GM18951 (cell line): ENCODE measurements around the gene SQOR.
"Not testable (repeated sequence)": the region's sequence is repeated elsewhere in the genome, so short reads cannot be mapped to it uniquely, and the experiment has no call there.

Experiments used
- POLR2A ChIP-seq: IDR thresholded peaks from 4 replicates; pipeline ENCODE4 v1.6.1; 2011; ENCODE audit warnings: mild to moderate bottlenecking; ENCODE audit not compliant: insufficient read length, insufficient read depth; ENCODE audit errors: extremely low read depth
- in situ Hi-C: fragments of 300-500 bp; cut with MboI; formaldehyde crosslinking; loops from one replicate; pipeline ENCODE4 v1.12.0; 2022; ENCODE audit warnings: low sequenced_read_pairs, mixed read lengths, inconsistent platforms; ENCODE audit not compliant: unreplicated experiment

SQOR gene

GRCh38 chr15:45640616-45641015 is 5.8 kb downstream of the SQOR start:
- TF ChIP-seq POLR2A = no peak
- in situ Hi-C loops = no loop called here

DNA sequence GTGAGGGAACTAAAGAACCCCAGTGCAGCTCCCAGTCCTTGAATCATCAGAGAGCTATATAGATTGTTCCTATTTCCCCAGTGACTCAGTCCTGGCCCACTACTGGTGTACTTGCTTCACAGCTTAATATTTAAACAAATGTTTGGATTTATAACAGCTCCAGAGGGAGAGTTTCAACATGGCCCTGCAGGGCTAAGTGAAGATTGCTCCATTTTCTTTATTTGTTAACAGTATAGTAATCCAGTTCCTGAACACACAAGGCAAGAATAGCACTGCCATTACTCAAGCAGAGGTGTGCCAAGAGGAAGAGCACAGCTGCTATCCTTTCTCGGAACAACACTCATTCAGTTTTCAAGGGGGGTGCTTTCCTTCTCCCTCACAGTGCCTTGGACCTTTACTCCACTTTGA is 6.5 kb downstream of the SQOR start:
- in situ Hi-C loops = no loop called here

GRCh38 chr15:45641999-45642932 is 7.4 kb downstream of the SQOR start:
- in situ Hi-C loops = no loop called here
- no peak for TF ChIP-seq POLR2A

More for the DNA sequence above, 6.5 kb downstream of the SQOR start:
- no peak for TF ChIP-seq POLR2A

- TF ChIP-seq POLR2A = no peak
- in situ Hi-C loops = no loop called here
These were observed 9.6 kb downstream of the SQOR start for GRCh38 chr15:45644437-45644836.

- in situ Hi-C loops = no loop called here
- TF ChIP-seq POLR2A = no peak
These were observed 10.5 kb downstream of the SQOR start for GRCh38 chr15:45645026-45645980.

DNA sequence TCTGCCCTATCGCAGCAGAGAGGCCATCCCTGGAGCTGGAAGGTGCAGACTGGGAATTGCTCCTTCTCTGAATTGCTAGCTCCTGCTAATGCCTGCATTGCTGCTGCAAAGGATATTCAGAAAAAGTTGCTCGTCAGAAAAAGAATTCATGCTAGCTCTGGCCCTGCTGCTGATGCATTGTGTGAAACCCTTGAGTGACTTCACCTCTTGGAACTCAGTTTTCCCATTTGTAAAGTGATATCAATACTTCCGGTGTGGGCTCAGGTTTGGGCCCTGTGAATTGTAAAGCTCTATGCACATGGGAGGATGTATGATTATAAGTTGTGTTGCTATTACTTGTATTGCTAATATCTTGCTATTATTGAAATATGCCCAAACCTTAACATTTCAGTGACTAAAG is 11.4 kb downstream of the SQOR start:
- in situ Hi-C loops = no loop called here
- TF ChIP-seq POLR2A = no peak

GRCh38 chr15:45647828-45648227 is 13.0 kb downstream of the SQOR start:
- in situ Hi-C loops = no loop called here
- TF ChIP-seq POLR2A = no peak

GRCh38 chr15:45648521-45649200 is 13.8 kb downstream of the SQOR start:
- no peak for TF ChIP-seq POLR2A
- in situ Hi-C loops = no loop called here

- in situ Hi-C loops = not testable (repeated sequence)
These were observed 15.2 kb downstream of the SQOR start for GRCh38 chr15:45650007-45650406.

GRCh38 chr15:45650889-45651525 is 16.2 kb downstream of the SQOR start:
- no peak for TF ChIP-seq POLR2A
- in situ Hi-C loops = no loop called here

DNA sequence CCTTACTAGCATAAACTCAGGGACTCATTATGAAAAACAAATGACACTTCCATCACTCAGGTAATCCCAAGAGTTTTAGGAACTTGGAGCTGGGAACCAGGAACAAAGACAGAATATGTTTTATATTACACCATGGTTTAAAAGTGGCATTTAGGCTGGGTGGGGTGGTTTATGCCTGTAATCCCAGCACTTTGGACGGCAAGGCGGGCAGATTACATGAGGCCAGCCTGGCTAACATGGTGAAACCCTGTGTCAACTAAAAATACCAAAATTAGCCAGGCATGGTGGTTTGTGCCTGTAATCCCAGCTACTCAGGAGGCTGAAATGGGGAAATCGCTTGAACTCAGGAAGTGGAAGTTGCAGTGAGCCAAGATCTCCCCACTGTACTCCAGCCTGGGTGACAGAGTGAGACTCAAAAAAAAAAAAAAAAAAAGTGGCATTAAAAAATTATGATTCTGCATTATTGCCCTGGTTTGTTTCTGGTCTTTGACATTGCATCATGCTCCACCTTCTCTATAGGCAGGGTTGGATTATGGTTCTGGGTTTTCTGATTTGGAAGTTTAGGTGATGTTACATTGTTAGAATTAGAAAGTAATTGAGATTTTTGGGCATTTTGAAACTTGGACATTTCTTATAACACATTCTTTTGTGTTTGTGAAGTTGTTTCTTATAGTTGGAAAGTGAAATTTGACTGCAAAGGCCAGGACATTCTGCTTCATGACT is 19.0 kb downstream of the SQOR start:
- no peak for TF ChIP-seq POLR2A
- in situ Hi-C loops = no loop called here

DNA sequence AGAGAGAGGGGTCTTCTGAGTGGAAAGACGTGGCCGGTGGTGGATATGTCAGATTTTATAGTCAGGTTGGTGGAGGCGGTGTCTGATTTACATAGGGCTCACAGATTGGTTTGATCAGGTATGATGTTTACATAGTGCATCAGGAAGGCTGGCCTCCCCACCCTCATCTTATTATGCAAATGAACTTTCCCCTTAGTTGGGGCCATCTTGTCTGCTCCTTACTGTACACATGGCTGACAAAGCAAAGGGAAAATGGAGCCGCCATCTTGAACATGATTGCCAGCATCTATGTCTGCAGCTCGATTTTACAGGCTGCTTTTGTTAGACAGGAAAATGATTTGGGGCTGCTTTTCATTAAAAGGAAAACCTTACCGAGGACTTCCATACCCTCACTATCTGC is 19.9 kb downstream of the SQOR start:
- TF ChIP-seq POLR2A = no peak

More for the DNA sequence above, 19.9 kb downstream of the SQOR start:
- in situ Hi-C loops = no loop called here
